Glomerular visceral epithelial cell (primary cell): ENCODE measurements around the gene FSIP1.
"Not testable (repeated sequence)": the region's sequence is repeated elsewhere in the genome, so short reads cannot be mapped to it uniquely, and the experiment has no call there.

ENCODE experiments used
- DNase-seq: peaks from one replicate; pipeline ENCODE4 v3.0.0-alpha.2; 2016; ENCODE audit errors: extremely low spot score

The FSIP1 gene

DNA sequence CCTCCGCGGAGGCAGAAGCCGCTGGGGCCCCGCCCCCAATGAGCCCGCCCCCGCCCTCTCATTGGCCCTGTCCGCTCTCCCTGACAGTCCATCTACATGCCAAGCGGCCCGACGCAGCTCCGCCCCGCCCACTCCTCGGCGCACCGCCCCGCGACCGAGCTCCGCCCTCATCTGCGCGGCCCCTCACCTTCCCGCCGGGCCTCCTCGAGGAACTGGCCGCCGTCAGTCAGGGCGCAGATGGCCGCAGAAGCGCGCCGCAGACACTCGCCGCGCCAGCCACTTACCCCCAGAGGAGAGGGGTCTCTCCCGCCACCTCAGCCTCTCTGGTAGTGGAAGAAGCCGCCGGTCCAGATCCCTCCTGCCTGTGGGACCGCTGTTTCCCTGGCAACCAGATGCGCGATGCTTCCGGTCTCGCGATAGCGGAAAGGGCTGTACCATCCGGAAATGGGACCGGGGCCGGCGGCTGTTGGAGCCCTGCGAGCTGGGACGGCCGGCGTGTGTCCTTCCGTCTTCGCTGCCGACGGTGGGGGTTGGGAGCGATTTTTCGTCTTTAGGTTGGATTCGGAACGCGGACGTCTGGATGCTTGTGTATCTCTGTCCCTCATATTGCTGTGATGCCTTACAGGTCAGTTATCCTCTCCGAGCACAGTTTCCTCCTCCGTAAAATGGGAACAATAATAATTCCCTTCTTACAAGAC, at the start of gene FSIP1:
FSIP1 (minus strand) TSS at position 401 of the 698 bp plus-strand sequence. CDS start 6,317 bp downstream, outside the sequence.
- DNase-seq, result peak; percentile 96

DNA sequence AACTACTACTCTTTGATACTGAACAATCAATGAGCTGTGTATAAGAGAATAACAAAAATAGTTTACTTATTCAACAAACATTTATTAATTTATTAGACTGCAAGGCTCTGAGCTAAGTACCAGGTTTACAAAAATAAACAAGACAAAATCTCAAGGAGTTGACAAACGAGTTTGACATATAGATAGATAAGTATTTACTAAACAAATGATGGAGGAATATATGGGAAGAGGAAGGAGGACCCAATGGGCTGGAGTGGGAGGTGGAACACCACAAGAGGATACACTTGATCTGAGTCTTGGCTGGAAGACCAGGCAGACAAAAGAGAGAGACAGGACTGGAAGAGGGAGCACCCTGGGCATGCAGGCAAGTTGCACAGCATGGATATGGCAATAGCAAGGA, 47.5 kb upstream of the FSIP1 start:
- DNase-seq, result no peak

DNA sequence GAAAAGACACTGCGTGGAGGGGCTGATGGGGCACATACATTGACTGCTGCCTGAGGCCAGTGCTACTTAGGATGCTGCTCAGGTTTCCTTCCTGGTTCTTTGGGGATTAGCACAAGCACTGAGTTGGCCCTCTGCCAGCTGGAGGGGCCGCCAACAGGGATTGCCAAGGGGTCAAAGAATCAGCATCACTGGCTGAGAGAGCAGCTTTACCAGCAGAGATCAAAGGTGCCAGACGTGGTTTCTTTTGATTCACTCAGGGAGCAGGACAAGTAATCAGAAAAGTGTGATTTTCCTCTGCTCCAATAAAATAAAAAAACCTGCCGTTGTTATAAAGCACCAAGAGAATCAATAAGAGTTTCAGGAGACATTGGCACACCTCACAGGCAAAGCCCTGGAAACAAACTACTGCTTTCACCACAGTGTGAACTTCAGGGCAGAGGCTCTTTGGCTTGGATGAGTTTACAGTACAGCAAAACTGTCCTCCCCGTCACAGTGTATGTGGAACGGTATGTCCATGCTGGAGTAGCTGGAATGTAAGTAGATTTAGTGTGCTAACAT, 45.8 kb upstream of the FSIP1 start:
- DNase-seq, result peak; percentile 60

DNA sequence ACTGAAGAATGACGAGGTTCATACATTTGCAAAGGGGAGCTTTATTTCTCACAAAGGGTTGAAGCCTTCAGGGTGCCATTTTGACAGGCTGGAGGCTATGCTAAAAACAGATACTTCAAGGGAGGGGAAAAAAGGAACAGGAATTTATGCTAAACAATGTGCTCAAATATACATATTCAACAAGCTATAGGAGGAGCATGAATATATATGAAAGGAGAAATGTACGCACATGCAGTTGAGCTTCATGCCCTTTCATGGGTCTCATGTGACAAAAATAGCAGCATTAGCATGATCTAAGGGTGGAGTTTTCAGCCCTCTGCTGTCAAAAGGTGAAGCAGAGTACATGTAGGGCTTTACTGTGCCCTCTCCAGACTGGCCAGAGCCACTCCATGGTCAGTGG, 44.3 kb upstream of the FSIP1 start:
- DNase-seq, result no peak

DNA sequence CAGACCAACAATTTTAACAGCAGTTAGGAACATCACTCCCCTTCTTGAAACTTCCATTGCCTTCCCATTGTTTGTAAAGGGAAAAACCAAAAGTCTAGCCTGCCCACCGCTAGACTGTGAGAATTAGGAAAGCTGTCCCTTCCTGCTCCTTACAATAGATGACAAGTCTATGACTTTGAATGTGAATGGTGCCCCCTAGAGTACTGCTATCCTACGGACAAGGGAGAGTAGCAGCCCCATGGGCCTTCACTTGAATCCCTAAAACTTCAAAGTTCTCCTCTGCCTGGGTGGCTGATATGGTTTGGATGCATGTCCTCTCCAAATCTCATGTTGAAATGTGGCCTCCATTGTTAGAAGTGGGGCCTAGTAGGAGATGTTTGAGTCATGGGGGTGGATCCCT, 41.0 kb upstream of the FSIP1 start:
- DNase-seq, result no peak

DNA sequence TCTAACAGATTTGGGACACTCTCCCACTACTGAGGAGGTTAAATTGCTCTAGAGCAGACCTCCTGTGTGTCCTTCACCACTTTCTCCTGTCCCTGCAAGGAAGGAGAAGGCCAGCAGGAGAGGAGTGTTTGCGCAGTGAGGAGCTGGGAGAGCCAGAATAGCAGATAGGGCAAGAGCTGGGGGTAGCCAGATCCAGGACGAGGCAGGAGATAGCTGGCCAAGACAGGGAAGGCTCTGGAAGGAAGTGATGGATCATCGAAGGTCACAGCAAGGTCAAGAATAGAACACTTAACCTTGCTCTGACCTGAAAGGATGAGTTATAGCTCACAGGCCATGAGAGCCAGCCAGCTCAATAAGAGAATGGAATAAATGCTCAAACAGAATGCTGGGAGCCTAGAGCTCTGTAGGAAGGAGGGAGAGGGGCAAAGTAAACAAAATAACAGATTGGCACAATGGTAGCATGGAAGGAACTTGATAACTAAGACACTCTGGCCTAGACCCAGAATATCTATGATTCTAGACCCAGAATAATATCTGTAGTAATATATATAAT, 37.5 kb upstream of the FSIP1 start:
- no peak for DNase-seq

DNA sequence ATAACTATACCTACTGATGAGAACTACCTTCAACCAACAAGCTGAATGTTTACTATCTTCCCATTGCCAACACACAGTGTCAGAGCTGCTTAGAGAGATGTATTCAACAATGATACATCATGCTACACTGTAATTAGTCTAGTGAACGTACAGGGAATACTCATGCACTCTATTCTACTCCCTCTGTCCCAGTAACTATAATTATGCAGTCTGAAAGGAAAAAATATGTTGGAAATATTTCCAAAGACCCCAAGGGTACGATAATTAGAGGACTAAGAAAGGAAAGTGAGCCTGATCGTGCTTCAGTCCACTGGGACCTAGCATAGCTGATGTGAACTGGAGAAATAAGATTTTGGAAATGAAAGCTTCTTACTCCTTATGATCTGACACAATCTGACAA, 36.9 kb upstream of the FSIP1 start:
- no peak for DNase-seq

DNA sequence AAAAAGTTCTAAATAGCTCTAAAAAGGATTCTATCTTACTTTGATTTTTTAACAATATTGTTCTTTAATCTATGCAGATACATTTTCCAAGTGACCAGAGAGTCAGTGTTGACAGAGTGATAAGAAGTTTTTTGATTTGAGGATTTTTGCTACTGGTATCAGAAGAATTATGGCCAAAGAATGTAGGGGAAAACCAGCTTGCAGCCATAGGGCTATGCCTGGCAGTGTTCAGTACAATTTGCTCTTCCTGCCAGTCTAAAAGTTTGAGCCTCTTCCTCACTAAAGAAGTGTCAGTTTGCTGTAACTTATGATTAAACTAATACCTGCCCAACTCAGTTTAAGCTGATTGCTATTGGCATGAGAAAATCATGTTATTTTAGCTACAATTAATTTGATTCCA, 35.3 kb upstream of the FSIP1 start:
- no peak for DNase-seq

DNA sequence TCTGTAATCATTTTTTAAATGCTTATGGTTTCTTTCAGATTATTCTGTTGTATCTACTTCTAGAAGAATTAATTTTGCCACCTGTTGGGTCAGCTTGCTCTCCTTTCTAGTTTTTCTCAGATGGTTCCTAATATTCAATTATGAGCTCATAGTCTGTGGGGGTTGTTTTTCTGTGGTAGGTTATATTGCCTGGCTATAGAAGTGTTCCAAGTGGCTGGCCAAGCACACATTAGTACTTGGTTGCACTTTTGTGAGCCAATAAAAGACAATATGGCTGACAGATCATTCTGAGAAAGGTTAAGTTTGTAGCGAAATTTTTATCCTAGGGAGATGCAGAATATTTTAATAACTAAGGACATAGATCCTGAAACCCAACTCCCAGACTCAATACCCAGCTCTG, 31.8 kb upstream of the FSIP1 start:
- DNase-seq, result peak; percentile 26

DNA sequence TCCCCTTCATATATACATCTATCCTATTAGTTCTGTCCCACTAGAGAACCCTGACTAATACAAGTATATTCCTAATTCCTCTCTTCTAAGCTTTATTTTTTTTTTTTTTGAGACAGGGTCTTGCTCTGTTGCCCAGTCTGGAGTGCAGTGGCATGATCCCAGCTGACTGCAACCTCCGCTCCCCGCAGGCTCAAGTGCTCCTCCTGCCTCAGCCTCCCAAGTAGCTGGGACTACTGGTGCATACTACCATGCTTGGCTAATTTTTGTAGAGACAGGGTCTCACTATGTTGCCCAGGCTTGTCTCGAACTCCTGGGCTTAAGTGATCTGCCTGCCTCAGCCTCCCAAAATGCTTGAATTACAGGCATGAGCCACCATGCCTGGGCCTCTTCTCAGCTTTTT, 30.0 kb upstream of the FSIP1 start:
- not testable (repeated sequence) for DNase-seq

DNA sequence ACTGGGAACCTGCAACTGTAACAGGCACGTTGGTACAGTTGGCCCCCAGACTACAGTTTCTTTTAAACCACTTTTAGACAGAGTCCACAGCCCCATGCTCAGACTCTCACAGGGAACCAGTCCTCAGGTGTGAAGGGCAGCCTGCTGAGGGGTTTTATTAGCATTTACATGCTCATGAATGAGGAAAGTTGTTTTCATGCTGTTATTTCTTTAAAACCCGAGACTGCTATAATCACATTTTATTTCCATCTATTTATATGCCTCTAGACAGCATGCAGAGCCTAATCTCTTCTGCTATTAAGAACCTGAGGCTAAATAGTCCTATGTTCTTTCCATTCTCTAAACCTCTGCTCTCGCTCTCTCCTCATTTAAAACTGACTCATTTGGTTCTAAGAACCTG, 26.3 kb upstream of the FSIP1 start:
- DNase-seq, result no peak

DNA sequence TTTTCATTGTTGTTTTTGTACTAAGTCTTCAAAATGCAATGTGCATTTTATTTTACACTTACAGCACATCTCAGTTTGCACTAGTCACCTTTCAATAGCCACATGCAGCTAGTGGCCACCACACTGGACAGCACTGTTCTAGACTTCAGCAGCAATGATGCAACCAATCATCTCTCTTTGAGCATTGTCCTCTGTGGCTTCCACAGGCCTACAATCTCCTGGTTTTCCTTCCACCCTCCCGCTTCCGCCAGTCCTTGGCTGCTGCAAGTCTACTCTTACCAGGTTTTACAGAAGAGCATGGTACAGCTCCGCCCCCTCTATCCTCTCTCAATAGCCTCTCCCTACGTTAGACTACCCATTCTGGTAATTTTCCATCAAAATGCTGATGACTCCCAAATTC, 25.1 kb upstream of the FSIP1 start:
- no peak for DNase-seq

DNA sequence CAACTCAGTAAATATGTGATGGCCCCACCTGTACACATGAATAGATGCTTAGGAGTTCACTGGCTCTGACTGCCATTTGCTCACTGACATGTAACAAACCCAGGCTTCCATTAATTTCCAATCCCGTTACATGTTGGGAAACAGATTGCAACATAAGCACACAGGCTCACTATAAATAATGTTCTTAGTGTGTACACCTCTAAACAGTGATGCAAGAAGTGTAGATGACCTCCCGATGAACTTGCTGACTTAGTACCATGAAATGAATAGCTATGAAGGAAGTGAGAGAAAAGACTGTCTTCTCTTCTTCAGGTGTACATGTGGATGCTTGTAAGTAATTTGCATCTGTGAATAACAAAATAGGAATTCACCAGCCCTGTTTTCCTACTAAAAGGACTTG, 21.4 kb upstream of the FSIP1 start:
- no peak for DNase-seq

DNA sequence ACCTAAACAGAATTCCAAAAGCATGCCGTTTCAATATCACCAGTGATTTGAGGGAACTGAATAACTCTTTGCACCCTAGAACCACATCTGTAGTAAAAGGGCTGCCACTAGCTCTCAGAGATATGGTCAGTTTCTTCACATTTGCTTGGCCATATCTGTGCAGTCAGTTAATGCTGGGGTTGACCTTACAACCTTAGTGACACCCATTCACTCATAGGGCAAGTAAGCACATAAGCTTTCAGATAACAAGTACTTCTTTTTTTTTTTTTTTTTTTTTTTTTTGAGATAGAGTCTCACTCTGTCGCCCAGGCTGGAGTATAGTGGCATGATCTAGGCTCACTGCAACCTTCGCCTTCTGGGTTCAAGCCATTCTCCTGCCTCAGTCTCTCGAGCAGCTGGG, 20.4 kb upstream of the FSIP1 start:
- DNase-seq, result no peak

DNA sequence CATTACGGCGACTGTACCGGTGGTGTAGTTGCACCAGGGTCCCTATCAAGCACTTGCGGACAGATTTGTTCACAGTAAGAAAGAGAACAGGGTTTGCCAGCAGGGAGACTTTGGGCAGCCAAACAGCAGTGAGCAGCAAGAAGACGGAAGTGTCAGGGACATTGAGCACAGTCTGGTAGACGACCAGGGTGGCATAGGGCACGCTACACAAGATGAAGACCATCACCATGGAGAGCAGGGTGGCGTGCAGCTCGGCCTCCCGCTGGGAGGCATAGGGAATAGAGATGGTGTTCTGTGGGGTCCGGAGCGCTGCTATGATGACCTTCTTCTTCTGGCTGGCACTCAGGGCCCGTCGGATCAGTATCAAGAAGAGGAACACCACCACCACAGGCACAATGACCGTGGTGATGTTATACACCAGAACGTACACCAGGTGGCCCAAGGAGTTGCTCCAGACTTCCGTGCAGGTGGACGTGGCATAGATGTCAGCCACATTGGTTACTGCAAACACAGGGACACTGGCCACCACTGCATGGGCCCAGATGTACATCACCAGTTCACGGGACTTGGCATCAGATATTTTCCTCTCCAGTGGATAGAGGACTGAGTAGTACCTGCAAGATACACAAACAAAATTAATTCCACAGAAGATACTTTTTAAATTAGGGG, 19.1 kb upstream of the FSIP1 start:
- DNase-seq, result peak; percentile 29

DNA sequence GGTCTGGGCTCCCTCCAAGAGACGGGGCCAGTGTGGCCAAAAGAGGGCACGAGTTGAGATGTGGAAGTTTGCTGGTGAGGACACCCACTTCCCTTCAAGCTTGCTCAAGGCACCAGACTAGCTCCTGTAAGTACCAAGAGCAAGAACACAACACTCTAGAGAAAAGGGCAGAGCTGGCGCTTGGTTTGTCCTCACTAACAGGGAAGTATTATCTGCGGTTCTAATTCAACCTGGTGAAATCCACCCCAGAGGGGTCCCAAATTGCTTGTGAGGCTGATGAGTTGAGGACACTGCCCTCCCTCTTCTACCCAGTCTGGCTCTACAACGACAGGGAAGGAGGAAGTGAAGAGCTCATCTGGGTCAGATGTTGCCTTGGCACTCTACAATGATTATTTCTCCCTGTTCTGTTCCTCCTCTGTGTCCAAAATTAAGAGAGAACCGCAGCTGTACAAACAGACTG, 16.9 kb upstream of the FSIP1 start:
- DNase-seq, result no peak

DNA sequence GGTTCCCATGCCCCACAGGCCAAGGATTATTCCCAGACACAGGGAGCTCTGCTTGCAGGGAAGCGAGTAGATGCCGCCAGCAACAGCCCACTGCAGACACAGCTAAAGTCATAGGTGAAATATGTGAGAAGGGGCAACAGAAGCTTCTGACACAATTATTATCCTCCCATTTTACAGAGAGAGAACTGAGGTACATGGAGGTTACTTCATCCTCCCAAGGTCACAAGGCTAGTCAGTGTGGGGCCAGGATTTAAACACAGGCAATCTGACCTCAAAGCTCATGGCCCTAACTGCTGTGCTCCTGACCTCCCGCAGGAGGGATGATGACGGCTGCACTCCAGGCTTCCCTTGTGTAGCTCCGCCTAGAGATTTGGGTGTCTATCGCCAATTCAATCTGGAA, 15.7 kb upstream of the FSIP1 start:
- DNase-seq, result no peak

DNA sequence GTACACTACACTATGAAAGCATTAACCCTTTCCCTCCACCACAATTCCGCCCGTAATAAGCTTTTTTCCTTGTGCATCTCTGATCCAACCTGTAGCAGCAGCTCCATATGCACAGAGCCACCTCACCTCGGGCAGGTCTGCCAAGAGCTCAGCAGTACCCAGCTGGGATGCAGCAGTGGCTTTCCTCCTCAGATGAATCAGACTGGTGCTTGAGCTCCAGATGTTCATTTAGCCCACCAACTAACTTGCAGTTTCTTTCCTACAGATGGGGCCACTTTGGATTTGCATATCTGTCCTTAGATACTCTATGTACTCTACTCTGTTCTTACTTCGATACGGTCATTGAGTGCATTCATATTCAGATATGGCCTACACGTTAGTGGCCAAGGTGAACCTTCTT, 14.8 kb upstream of the FSIP1 start:
- no peak for DNase-seq

DNA sequence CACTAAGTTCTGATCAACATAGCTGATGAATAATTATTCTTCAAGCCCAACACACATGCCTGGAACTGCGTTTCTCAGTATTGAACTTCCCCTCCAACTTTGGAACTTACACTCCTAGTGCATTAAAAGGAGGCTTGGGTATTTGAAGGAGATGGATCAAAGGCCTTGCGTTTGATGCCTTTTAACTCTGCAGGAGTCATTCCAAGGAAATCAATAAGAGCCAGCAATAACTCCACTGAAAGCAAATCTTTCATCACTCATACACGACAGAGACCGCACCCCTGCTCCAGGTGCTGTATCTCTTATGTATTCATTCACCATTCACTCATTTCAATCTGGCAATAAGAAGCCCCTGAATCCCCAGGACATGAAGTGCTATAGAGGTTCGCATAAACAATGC, 14.0 kb upstream of the FSIP1 start:
- DNase-seq, result no peak

DNA sequence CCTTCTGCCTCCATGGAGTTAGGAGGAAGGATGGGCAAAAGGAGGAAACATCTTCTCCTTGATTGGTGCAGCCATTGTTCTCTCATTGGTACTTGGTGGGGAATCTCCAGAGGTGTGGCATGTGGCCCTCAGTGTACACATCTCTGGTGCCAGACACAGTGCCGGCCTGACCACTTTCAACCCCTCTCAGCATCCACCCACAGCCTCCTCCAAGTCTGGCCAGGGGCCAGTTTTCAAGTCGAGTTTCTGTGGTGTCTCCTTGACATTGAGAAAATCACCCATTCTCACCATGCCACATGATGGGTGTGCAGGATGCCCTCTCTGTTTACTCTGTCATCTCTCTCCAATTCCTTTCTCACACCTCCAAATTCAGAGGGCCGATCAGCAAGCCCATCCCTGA, 12.8 kb upstream of the FSIP1 start:
- no peak for DNase-seq

DNA sequence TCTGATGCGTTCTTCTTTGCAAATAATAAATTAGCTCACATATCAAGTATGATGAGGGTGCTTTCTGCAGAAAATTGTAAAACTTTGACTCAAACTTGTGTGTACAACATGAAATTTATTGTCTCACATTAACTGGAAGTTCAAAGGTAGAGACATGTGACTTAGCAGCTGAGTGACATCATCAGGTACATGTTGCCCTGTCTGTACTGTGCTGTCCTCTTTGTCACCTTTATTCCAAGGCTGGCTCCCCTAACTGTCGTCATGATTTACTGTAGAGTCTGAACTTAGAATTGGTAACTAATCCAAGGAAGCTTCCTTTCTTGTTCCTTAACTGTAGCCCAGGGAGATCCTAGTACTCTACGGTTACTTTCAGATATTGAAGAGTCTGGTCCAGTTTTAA, 12.3 kb upstream of the FSIP1 start:
- no peak for DNase-seq

DNA sequence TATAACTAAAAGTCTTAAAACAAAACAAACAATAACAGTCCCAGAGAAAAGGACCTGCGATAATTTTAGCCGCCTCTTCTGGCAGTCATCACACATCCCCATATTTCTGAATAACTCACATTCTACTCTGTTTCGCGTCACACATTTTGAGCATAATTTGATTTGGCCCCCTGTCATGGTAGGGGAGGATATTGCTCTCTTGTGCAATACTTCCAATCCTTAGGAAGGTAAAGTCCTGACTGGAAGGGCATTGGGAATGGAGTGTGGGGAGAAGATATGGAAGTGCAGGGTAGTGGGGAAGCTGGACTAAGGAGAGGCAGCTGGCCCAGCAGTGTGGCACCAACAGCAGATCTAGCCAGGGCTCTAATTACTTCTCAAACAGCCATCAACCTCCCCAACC, 11.3 kb upstream of the FSIP1 start:
- no peak for DNase-seq

DNA sequence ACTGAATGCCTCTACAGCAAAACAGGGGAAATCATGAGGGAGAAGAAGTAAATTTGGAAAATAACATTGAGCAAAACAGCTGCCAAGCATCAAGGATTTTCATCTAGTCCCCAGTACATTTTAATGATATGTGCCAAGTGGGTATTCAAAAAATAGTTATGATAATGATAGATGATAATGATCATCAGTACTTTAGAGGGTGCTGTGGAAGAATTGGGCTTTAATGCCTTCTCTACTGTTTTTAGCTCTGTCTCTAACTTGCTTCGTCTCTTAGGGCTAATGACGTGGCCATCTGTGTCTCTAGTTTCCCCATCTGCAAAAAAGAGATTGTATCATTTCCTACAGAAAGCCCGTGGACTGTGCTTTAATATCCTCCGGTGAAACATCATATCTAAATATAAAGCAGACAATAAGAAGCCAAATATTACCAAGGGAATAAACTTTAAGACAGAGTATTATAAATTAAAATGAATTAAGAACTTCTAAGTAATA, 10.2 kb upstream of the FSIP1 start:
- no peak for DNase-seq
